Iris pigment epithelial cell (primary cell): Measurements from ENCODE around the gene GMPPA.
A peak's percentile ranks its signal among the peaks of the same experiment; 100 is the strongest.

Experiments
- DNase-seq: peaks from one replicate; pipeline ENCODE4 v3.0.0-alpha.2; 2011; ENCODE audit warnings: low read depth

The GMPPA gene

GRCh38 chr2:219540784-219541504 lies 42.3 kb downstream of the GMPPA start:
- DNase-seq, result no peak

DNA sequence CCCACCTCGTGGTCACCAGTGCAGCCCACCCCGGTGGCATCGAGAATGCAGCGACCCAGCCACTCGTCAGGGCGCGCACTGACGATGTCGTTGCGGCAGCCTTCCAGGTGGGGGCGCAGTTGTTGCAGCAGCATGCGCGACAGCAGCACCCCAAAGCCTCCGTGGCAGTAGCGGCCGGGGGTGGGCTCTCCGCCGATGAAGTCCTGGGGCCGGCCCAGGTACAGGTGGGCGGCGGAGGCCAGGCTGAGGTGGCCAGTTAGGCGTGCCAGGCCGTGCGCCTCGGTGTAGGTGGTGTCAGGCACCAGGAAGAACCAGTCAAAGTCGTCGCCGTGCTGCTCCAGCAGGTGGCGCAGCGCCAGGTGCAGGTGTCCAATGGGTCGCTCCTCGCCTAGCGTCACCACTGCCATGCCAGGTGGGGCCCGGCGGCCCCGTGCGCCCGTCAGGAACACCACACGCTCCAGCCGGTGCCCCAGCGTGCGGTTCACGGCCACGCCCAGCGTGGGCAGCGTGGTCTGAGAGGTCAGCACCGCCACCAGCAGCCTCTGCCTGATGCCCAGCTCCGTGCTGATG lies 43.0 kb downstream of the GMPPA start:
- peak; percentile 62 for DNase-seq

GRCh38 chr2:219542931-219543595 lies 44.4 kb downstream of the GMPPA start:
- peak; percentile 47 for DNase-seq

- peak; percentile 97 for DNase-seq
Measured at GRCh38 chr2:219543596-219544358, 45.1 kb downstream of the GMPPA start, which contains the start of the genes CHPF and TMEM198. CHPF (minus strand) TSS chr2:219543809; CDS start chr2:219543538, 271 bp downstream. TMEM198 (plus strand) TSS chr2:219544028; CDS start chr2:219544728, 700 bp downstream.

DNA sequence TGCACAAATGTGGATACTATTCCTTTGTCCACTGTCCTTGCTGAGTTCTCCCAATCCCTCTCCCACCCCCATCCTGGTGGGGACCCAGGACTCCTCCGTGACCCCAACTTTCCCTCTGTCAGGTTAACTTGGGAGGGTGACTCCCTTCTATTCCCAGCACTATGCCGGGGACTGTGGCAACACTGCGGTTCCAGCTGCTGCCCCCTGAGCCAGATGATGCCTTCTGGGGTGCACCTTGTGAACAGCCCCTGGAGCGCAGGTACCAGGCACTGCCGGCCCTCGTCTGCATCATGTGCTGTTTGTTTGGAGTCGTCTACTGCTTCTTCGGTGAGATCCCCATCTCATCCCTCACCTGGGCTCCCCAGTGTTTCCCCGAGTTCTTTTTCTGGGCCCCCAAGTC lies 45.9 kb downstream of the GMPPA start:
- no peak for DNase-seq

- no peak for DNase-seq
Measured at GRCh38 chr2:219545295-219545942, 46.7 kb downstream of the GMPPA start.

DNA sequence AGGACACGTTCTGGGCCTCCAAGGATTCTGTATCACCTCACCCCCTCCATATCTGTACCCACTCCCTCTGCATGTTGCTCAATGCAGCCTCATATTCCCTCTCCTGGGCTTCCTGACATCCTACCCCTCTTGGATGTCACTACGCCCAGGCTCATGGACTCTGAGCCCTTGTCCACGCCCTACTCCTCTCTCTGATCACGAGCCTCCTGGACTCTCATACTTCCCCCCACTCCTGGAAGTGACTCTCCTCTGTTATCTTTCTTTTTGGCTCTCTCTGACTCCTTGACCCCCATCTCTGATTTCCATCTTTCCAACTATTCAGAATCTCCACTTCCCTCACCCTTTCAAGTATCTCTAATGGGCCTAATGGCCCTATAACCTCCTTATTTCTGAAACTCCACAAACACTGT lies 47.3 kb downstream of the GMPPA start:
- no peak for DNase-seq

DNA sequence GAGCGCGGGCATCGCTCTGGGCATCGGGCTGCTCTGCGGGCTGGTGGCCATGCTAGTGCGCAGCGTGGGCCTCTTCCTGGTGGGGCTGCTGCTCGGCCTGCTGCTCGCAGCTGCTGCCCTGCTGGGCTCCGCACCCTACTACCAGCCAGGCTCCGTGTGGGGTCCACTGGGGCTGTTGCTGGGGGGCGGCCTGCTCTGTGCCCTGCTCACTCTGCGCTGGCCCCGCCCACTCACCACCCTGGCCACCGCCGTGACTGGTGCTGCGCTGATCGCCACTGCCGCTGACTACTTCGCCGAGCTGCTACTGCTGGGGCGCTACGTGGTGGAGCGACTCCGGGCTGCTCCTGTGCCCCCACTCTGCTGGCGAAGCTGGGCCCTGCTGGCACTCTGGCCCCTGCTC lies 48.9 kb downstream of the GMPPA start:
- no peak for DNase-seq

DNA sequence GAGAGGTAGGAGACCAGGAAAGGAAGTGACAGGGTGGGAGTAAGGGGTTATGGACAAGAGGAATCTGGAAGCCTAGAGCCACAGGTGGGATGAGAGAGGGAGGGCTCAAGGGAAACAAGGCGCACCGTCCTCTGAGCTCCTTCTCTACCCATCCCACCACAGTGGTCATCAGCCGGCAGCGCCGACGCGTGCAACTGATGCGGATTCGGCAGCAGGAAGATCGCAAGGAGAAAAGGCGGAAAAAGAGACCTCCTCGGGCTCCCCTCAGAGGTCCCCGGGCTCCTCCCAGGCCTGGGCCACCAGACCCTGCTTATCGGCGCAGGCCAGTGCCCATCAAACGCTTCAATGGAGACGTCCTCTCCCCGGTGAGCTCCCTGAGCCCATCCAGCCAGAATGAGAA lies 50.3 kb downstream of the GMPPA start:
- no peak for DNase-seq

DNA sequence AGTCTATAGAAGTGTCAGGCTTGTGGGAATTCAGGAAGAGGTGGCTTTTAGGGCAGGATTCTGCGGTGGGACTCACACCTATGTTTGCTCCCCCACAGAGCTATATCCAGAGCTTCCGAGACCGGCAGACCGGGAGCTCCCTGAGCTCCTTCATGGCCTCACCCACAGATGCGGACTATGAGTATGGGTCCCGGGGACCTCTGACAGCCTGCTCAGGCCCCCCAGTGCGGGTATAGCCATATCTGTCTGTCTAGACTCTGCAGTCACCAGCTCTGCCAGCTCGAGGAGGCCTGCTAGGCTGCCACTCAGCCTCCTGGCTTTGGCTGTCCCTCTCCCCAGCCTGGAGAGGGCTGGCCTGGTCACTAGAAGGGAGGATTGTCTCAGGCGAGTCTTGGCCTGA lies 50.9 kb downstream of the GMPPA start:
- no peak for DNase-seq

DNA sequence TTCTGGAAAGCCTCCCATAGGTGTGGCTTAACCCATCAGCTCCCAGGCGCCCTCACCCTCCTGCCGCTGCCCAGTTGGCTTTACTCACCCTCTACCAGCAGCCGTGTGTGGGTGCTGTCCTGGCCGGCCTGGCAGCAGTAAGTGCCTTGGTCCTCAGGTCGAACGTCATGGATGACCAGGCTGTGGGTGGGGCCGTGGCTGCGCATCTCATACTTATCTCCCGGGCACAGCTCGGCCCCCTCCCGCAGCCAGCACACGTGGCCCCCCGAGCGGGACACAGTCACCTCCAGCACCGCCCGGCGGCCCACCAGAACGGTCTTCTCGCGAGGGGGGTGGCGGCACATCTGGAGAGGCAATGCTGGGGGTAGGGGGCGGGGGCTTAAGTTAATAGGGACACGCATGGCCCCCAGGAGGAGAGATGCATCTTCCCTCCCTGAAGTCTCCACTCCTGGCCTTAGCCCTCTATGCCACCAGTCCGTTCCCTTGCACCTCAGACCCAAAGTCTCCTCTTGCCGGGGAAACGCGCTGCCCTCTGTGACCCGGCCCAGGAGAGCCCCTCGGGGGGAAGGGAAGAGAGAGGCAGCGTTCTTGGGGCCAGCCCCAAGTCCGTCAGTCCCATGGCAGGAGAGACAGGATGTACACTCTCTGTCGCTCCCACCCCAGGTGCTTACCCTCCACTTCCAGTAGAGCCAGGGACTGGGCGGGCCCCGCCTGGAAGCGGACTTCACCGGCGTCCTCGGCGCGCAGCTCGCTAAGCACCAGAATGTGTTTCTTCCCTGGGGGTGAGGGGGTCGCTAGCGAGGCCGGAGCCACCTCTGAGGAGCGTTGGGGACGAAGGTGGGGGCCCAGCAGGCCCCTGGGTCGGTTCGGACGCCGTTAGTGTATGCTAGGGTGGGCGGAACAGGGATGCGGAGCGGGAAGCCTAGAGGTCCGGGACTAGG lies 53.0 kb downstream of the GMPPA start:
- peak; percentile 34 for DNase-seq

GRCh38 chr2:219552382-219553167 lies 53.9 kb downstream of the GMPPA start:
- peak; percentile 78 for DNase-seq

DNA sequence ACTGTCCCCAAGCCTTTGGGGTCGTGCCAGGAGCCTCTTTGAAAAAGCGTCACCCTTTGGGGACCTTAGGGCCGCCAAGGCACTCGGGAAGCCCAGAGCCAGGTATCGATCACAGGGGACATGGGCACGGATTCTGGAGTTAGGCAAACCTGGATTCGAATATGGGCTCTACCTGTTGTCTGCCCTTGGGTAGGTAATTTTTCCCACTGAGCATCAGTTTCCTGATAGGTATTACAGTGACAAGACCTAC lies 54.4 kb downstream of the GMPPA start:
- no peak for DNase-seq

DNA sequence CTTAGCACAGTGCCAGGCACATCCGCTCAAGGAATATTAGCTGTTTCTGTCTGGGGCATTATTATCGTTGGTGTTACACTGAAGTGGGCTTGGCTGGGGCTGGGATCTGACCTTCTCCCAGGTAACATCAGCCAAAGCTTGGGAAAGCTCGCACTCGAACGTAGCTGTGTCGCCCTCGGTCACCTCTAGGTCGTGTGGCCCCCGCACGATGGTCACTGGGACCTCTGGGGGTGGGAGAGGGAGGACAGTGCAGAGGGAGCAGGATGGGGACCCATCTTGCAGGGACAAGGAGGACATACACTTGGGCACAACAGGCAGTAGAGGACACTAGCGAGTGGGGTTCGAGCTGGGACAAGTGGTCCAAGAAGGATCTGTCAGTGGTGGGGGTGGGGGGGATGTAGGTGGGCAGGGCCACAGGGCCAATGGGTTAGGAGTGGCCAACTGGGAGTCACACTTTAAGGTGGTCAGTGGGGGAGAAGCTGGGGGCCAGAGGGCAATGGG lies 54.8 kb downstream of the GMPPA start:
- DNase-seq, result no peak

GRCh38 chr2:219554350-219554749 lies 55.7 kb downstream of the GMPPA start:
- no peak for DNase-seq

- no peak for DNase-seq
Measured at GRCh38 chr2:219555956-219556355, 57.3 kb downstream of the GMPPA start.

DNA sequence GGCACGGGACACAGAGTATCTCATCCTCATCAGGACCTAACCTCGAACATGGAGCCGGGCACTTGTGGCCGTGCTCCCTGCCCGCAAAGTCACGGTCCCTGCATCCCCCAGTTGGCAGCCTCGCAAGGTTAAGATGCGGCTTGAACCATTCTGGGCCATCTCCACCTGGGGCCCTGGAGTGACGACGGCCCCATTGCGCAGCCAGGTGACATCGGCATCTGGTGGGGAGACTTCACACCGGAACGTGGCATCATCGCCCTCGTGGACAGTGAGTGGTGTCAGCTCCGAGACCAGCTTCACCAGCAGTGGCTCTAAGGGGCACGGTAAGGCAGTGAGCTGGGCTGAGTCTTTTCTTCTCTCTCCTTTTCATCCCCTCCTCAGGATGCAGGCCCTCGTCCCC lies 57.7 kb downstream of the GMPPA start:
- DNase-seq, result no peak
